ENCODE results near the gene DENND1A. TPM values are rescaled to one million over a fixed set of nuclear protein-coding genes. Genes with fewer than 3 reads are reported as not detected.

DENND1A gene
- total RNA-seq, 1 experiment from 2014 or later, result 19.7 TPM

DNA sequence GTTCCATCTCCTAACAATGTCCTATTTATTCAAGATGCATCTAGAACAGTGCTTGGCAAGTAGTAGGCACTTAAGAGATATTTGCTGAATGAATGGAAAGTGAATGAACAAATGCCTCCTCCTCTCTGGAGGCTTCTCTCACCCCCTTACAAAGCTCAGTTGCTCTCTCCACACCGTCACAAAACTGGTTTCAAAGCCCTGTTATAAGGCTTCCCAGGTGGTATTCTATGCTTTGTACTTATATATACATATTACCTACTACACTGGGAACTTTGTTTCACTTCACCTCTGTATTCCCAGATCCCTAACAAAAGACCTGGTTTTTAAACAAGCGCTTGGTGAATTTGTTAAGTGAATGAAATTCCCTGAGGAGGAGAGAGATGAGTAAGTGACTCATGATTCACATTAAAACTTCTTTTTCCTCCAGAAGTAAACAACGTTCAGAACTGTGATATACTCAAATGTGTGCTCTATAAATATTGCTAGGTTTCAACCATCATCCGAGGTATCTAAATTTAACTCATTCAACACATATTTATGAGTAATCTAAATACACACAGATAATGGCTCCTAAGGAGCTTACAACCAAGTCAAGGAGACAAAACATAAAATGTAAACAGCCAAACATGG, 36.0 kb downstream of the DENND1A start:
- no peak for ATAC-seq
- H3K27ac ChIP-seq (ENCODE audit: low read length), result no peak overlapping the region

DNA sequence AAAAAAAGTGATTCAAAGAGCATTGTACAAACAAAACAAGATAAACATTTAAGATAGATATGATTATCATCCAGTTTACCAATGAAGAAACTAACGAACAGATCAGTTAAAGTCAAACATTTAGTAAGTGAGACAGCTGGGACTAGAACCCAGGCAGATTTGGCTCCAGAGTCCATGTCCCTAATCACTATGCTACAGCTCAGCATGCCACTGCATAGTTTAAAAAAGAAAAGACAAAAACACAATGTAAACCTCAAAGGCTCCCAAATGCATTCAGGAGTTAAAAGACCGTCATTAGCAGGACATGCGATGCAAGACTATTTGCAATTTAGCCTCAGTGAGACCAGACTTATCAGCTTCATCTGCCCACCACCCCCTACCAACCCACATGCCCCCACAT, 36.8 kb downstream of the DENND1A start:
- Histone ChIP-seq H3K36me3 (ENCODE audit: control insufficient read depth, insufficient read depth, low read length) (no peaks in the 10 kb centered on the region), H3K27me3 (ENCODE audit: control insufficient read depth, insufficient read depth, low read length) (no peaks in the 10 kb centered on the region), H3K4me3 (ENCODE audit: low read depth in 2 of 2, low read length in 2 of 2) (no peak overlapping the region), H3K9me3 (ENCODE audit: control insufficient read depth, insufficient read depth, low read depth, low read length) (no peaks in the 10 kb centered on the region), H3K27ac (ENCODE audit: low read length) (no peak overlapping the region), H3K4me1 (ENCODE audit: control insufficient read depth, insufficient read depth, low read length) (peaks cover 4% of the 10 kb centered on the region; the same call in 1 of the 2 replicates)
- ATAC-seq (no peak), DNase-seq (ENCODE audit: low read depth, low spot score) (no peak)
- intact Hi-C loops (cut with micrococcal nuclease; ENCODE audit: unreplicated experiment), result no loop called here
- no TSS peak for BruUV-seq (replicated peaks)
- ChIA-PET POLR2A (no interaction called here), CTCF (no interaction called here)
- in situ Hi-C loops (cut with HindIII; ENCODE audit: low pct_unique_long_range_greater_than_20kb, low sequenced_read_pairs), result no loop called here
- TF ChIP-seq POLR2AphosphoS5 (IDR thresholded peaks at IDR 0.05; ENCODE audit: low read depth, low read length) (no peak), TCF7L2 (IDR thresholded peaks at IDR 0.05; ENCODE audit: low read depth, low read length) (no peak), REST (IDR thresholded peaks at IDR 0.05; ENCODE audit: insufficient read depth in 1 of 2, low read depth in 2 of 2, low read length in 1 of 2) (no peak), SIN3A (IDR thresholded peaks at IDR 0.05; ENCODE audit: borderline replicate concordance, insufficient read depth, low read depth, low read length) (no peak)
- TF ChIP-seq, protein P1, sequence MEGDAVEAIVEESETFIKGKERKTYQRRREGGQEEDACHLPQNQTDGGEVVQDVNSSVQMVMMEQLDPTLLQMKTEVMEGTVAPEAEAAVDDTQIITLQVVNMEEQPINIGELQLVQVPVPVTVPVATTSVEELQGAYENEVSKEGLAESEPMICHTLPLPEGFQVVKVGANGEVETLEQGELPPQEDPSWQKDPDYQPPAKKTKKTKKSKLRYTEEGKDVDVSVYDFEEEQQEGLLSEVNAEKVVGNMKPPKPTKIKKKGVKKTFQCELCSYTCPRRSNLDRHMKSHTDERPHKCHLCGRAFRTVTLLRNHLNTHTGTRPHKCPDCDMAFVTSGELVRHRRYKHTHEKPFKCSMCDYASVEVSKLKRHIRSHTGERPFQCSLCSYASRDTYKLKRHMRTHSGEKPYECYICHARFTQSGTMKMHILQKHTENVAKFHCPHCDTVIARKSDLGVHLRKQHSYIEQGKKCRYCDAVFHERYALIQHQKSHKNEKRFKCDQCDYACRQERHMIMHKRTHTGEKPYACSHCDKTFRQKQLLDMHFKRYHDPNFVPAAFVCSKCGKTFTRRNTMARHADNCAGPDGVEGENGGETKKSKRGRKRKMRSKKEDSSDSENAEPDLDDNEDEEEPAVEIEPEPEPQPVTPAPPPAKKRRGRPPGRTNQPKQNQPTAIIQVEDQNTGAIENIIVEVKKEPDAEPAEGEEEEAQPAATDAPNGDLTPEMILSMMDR (IDR thresholded peaks at IDR 0.05), result no peak

More for the DNA sequence above, 36.0 kb downstream of the DENND1A start:
- CTCF ChIA-PET, result no interaction called here
- no TSS peak for BruUV-seq (replicated peaks)
- Histone ChIP-seq H3K4me1 (ENCODE audit: control insufficient read depth, insufficient read depth, low read length) (peaks cover 4% of the 10 kb centered on the region; the same call in 1 of the 2 replicates), H3K9me3 (ENCODE audit: control insufficient read depth, insufficient read depth, low read depth, low read length) (no peaks in the 10 kb centered on the region), H3K36me3 (ENCODE audit: control insufficient read depth, insufficient read depth, low read length) (no peaks in the 10 kb centered on the region), H3K27me3 (ENCODE audit: control insufficient read depth, insufficient read depth, low read length) (no peaks in the 10 kb centered on the region), H3K4me3 (ENCODE audit: low read depth in 2 of 2, low read length in 2 of 2) (no peak overlapping the region)
- intact Hi-C loops (cut with micrococcal nuclease; ENCODE audit: unreplicated experiment), result no loop called here
- DNase-seq (ENCODE audit: low read depth, low spot score), result peak; percentile 2
- POLR2A ChIA-PET, result no interaction called here
- no peak for TF ChIP-seq TCF7L2 (IDR thresholded peaks at IDR 0.05; ENCODE audit: low read depth, low read length)
- in situ Hi-C loops (cut with HindIII; ENCODE audit: low pct_unique_long_range_greater_than_20kb, low sequenced_read_pairs), result no loop called here

GRCh38 chr9:123887837-123888236, 42.1 kb downstream of the DENND1A start:
- in situ Hi-C loops (cut with HindIII; ENCODE audit: low pct_unique_long_range_greater_than_20kb, low sequenced_read_pairs), result no loop called here
- H3K4me3 ChIP-seq (ENCODE audit: low read depth in 2 of 2, low read length in 2 of 2), result no peak overlapping the region
- H3K27ac ChIP-seq (ENCODE audit: low read length), result no peak overlapping the region
- ATAC-seq (no peak), DNase-seq (ENCODE audit: low read depth, low spot score) (no peak)
- no peaks in the 10 kb centered on the region for H3K27me3 ChIP-seq (ENCODE audit: control insufficient read depth, insufficient read depth, low read length)
- no TSS peak for BruUV-seq (replicated peaks)
- no peaks in the 10 kb centered on the region for H3K36me3 ChIP-seq (ENCODE audit: control insufficient read depth, insufficient read depth, low read length)
- no peaks in the 10 kb centered on the region for H3K4me1 ChIP-seq (ENCODE audit: control insufficient read depth, insufficient read depth, low read length)
- intact Hi-C loops (cut with micrococcal nuclease; ENCODE audit: unreplicated experiment), result no loop called here
- TF ChIP-seq POLR2AphosphoS5 (IDR thresholded peaks at IDR 0.05; ENCODE audit: low read depth, low read length) (no peak), REST (IDR thresholded peaks at IDR 0.05; ENCODE audit: insufficient read depth in 1 of 2, low read depth in 2 of 2, low read length in 1 of 2) (no peak), SIN3A (IDR thresholded peaks at IDR 0.05; ENCODE audit: borderline replicate concordance, insufficient read depth, low read depth, low read length) (no peak), TCF7L2 (IDR thresholded peaks at IDR 0.05; ENCODE audit: low read depth, low read length) (no peak)
- TF ChIP-seq, protein P1 (IDR thresholded peaks at IDR 0.05), result no peak
- CTCF ChIA-PET, result no interaction called here
- no peaks in the 10 kb centered on the region for H3K9me3 ChIP-seq (ENCODE audit: control insufficient read depth, insufficient read depth, low read depth, low read length)
- POLR2A ChIA-PET, result no interaction called here
